Osteoblast (primary cell): ENCODE results near the gene PROC. TPM values are rescaled to one million over a fixed set of nuclear protein-coding genes. Genes with fewer than 3 reads are reported as not detected.
A peak's percentile ranks its signal among the peaks of the same experiment; 100 is the strongest.
"Not testable (repeated sequence)": the region's sequence is repeated elsewhere in the genome, so short reads cannot be mapped to it uniquely, and the experiment has no call there.

Source experiments
- DNase-seq: peaks from one replicate; pipeline ENCODE4 v3.0.0; 2011; ENCODE audit warnings: low spot score, mixed read lengths; ENCODE audit not compliant: insufficient read length; ENCODE audit errors: missing footprints
- H2AFZ ChIP-seq: 2 replicates; pipeline ENCODE4 v1.6.0; 2011; ENCODE audit warnings: mild to moderate bottlenecking, low read length
- H3K27ac ChIP-seq: 2 replicates; pipeline ENCODE4 v1.5.1; 2011; ENCODE audit warnings: mild to moderate bottlenecking, low read depth, low read length, moderate library complexity
- H3K27me3 ChIP-seq: 2 replicates; pipeline ENCODE4 v1.6.0; 2012; ENCODE audit warnings: mild to moderate bottlenecking, control low read depth, inconsistent platforms, low read length, moderate library complexity; ENCODE audit not compliant: insufficient read depth
- H3K36me3 ChIP-seq: 2 replicates; pipeline ENCODE4 v1.5.1; 2011; ENCODE audit warnings: mild to moderate bottlenecking, low read length, control low read depth, moderate library complexity; ENCODE audit not compliant: insufficient read depth
- H3K4me1 ChIP-seq: 2 replicates; pipeline ENCODE4 v1.5.1; 2011; ENCODE audit warnings: mild to moderate bottlenecking, low read length, control low read depth, moderate library complexity; ENCODE audit not compliant: insufficient read depth
- H3K4me2 ChIP-seq: 2 replicates; pipeline ENCODE4 v1.6.0; 2011; ENCODE audit warnings: mild to moderate bottlenecking, low read length; ENCODE audit not compliant: insufficient read depth
- H3K4me3 ChIP-seq: fragments of 200-600 bp; sonication (generic); 3 replicates; pipeline ENCODE4 v1.5.1; 2012; ENCODE audit warnings: mild to moderate bottlenecking, low read length, inconsistent platforms; ENCODE audit not compliant: insufficient read depth
- H3K79me2 ChIP-seq: 2 replicates; pipeline ENCODE4 v1.6.0; 2012; ENCODE audit warnings: mild to moderate bottlenecking, low read length, control low read depth, inconsistent platforms; ENCODE audit not compliant: insufficient read depth
- H3K9me3 ChIP-seq: 2 replicates; pipeline ENCODE4 v1.5.1; 2011; ENCODE audit warnings: low read depth, low read length, control low read depth
- H4K20me1 ChIP-seq: 2 replicates; pipeline ENCODE4 v1.6.0; 2012; ENCODE audit warnings: mild to moderate bottlenecking, low read length, control low read depth; ENCODE audit not compliant: insufficient read depth
- total RNA-seq: library from RNA; depleted of rRNA; stranded (reverse); fragments of >200 nt; gene quantifications from 2 replicates; pipeline ENCODE4 v1.2.3, GENCODE V29; 2012
- TF ChIP-seq, protein P1 (sequence below): IDR thresholded peaks from 2 replicates; pipeline ENCODE4 v1.5.1; 2011; ENCODE audit warnings: mild to moderate bottlenecking, low read depth, low read length, moderate library complexity; ENCODE audit errors: extremely low read depth

PROC gene
- total RNA-seq, 1 donor = not detected

DNA sequence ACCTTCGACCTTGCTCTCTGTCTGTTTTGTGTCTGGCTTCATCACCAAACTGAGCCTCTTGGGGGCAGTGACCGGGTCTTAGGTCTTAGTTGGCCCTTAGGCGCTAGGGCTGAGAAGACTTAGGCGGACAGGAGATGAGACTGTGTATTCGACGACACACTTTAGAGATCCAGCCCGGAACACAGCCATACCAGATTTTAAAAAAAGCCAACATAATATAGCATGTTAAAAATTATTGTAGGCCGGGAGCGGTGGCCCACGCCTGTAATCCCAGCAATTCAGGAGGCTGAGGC lies 9.5 kb upstream of the PROC start:
- peak overlapping the region; percentile 76 for H2AFZ ChIP-seq
- H3K4me1 ChIP-seq = peaks cover 33% of the 10 kb centered on the region
- peak overlapping the region; percentile 61 for H3K27ac ChIP-seq
- DNase-seq = no peak
- no peaks in the 10 kb centered on the region for H3K79me2 ChIP-seq
- H3K4me3 ChIP-seq = peak overlapping the region; percentile 65
- no peaks in the 10 kb centered on the region for H4K20me1 ChIP-seq
- no peaks in the 10 kb centered on the region for H3K27me3 ChIP-seq
- H3K4me2 ChIP-seq = peak overlapping the region; percentile 72
- no peaks in the 10 kb centered on the region for H3K9me3 ChIP-seq
- TF ChIP-seq, protein P1, sequence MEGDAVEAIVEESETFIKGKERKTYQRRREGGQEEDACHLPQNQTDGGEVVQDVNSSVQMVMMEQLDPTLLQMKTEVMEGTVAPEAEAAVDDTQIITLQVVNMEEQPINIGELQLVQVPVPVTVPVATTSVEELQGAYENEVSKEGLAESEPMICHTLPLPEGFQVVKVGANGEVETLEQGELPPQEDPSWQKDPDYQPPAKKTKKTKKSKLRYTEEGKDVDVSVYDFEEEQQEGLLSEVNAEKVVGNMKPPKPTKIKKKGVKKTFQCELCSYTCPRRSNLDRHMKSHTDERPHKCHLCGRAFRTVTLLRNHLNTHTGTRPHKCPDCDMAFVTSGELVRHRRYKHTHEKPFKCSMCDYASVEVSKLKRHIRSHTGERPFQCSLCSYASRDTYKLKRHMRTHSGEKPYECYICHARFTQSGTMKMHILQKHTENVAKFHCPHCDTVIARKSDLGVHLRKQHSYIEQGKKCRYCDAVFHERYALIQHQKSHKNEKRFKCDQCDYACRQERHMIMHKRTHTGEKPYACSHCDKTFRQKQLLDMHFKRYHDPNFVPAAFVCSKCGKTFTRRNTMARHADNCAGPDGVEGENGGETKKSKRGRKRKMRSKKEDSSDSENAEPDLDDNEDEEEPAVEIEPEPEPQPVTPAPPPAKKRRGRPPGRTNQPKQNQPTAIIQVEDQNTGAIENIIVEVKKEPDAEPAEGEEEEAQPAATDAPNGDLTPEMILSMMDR = no peak
- H3K36me3 ChIP-seq = no peaks in the 10 kb centered on the region

DNA sequence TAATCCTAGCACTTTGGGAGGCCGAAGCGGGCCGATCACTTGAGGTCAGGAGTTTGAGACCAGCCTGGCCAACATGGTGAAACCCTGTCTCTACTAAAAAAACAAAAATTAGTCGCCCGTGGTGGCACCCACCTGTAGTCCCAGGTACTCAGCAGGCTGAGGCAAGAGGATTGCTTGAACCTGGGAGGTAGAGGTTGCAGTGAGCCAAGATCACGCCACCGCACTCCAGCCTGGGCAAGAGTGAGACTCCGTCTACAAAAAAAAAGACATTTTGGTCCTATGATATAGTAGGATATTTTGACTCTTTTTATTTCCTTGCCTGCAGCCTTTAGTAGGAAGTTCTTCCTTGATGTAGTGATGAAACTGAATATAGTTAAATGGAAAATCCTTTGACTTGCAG lies 8.5 kb upstream of the PROC start:
- H3K27ac ChIP-seq, H3K9me3 ChIP-seq, H2AFZ ChIP-seq, H3K79me2 ChIP-seq, H3K4me3 ChIP-seq, H3K27me3 ChIP-seq, H3K4me2 ChIP-seq, H3K36me3 ChIP-seq, H4K20me1 ChIP-seq, DNase-seq: not testable (repeated sequence)
- H3K4me1 ChIP-seq = peaks cover 37% of the 10 kb centered on the region

DNA sequence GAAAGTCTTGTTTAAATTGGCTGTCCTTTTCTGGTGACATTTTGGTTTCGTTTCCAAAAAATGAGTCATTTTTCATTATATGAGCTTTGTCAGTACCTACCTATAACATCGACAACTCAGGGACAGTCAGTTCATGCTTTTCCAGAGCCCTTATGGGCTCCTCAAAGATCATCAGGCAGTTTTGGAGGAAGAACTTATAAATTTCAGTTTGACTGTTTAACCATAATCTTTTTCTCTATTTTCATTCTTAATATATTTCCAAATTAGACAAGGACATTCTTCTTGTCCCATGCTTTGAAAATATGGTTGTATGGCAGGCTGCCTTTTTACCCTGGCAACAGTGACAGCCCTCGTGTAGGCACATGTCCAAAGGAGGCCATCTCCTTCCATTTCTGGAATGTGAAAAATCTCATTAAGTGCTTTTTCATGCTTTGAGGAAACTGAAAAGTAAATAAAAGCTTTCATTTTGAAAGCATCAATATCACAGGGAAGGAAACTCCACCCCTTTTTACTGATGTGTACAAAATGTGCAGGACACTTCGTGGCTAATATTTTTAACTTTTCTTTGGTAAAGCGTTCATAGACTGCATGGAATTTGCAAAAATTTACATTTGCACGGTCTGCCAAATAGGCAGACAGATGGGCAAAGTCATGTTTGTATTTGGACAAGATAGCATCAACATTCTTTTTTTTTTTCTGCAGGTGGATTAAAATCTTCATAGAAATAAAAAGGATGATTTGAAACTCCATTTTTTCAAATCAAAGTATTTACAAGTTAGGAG lies 7.2 kb upstream of the PROC start:
- no peaks in the 10 kb centered on the region for H3K79me2 ChIP-seq

DNA sequence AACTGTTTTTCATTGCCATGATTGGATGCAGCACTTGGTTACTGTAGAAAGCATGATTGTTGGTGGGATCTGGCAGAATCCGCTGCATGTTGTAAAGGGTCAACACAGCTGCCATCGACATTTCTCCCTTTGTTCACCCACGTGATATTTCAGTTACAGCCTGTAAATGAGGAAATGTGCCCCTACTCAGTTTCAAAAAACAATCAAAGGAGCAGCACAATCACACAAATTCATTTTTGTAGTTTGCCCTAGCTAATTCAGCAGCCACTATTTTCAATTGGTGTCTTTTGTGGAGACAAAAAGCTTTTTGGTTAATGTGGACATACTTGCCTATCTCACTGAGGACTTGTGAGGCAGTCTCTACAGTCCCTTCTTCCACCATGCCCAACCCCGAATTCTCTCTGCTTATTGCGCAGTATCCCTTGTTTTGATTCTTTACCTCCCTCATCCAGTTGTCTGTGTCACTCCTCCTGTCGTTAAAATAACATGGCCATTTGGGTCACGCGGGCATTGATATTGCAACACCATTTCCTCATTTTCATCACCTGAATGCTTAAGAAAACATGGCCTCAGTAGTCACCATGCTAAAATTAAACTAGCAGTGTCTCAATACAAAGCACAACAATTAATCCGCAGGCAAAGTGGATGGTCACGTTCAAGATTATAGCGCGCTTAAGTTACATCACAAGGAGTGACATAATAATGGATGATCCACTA lies 6.4 kb upstream of the PROC start:
- no peaks in the 10 kb centered on the region for H4K20me1 ChIP-seq
- no peaks in the 10 kb centered on the region for H3K36me3 ChIP-seq
- peaks cover 6% of the 10 kb centered on the region for H3K27me3 ChIP-seq
- TF ChIP-seq, protein P1 = no peak
- DNase-seq = no peak
- H3K4me2 ChIP-seq = peak overlapping the region; percentile 82
- H3K9me3 ChIP-seq = no peaks in the 10 kb centered on the region
- H3K4me1 ChIP-seq = peaks cover 43% of the 10 kb centered on the region
- H3K27ac ChIP-seq = no peak overlapping the region
- no peak overlapping the region for H3K4me3 ChIP-seq
- H2AFZ ChIP-seq = peak overlapping the region; percentile 15
- H3K79me2 ChIP-seq = no peaks in the 10 kb centered on the region

More for the DNA sequence above, 7.2 kb upstream of the PROC start:
- Histone ChIP-seq H3K4me2 (peak overlapping the region; percentile 82), H3K9me3 (no peaks in the 10 kb centered on the region), H3K36me3 (no peaks in the 10 kb centered on the region), H3K4me1 (peaks cover 38% of the 10 kb centered on the region), H3K27me3 (peaks cover under 1% of the 10 kb centered on the region), H4K20me1 (no peaks in the 10 kb centered on the region), H3K27ac (peak overlapping the region; percentile 82), H3K4me3 (peak overlapping the region; percentile 37), H2AFZ (peak overlapping the region; percentile 39)
- TF ChIP-seq, protein P1 = no peak
- peak; percentile 77 for DNase-seq
